ENCODE measurements around the gene ATAD1.

The ATAD1 gene

DNA sequence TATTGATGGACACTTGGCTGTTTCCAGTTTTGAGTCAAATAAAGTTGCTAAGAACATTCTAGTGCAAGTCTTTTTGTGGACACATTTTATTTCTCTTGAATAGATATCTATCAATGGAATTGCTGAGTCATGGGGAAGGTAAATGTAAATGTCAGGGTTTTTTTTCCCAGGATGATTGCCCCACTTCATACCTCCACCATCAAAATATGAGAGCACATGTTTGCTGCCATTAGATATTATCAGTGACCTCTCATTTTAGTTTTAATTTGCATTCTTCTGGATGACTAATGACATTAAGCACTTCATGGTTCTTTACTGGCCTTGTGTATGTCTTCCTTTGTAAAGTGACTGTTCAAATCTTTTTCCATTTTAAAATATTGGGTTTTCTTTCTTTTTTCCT lies 112.7 kb downstream of the ATAD1 start:
- no peaks in the 10 kb centered on the region for H3K27me3 ChIP-seq (replicated peaks; ENCODE audit: control insufficient read depth, insufficient read depth, low read length)
- H3K36me3 ChIP-seq (ENCODE audit: control insufficient read depth, insufficient read depth, low read length) = no peaks in the 10 kb centered on the region
- DNase-seq (ENCODE audit: extremely low read depth, insufficient read length) = no peak
- TF ChIP-seq, protein P1, sequence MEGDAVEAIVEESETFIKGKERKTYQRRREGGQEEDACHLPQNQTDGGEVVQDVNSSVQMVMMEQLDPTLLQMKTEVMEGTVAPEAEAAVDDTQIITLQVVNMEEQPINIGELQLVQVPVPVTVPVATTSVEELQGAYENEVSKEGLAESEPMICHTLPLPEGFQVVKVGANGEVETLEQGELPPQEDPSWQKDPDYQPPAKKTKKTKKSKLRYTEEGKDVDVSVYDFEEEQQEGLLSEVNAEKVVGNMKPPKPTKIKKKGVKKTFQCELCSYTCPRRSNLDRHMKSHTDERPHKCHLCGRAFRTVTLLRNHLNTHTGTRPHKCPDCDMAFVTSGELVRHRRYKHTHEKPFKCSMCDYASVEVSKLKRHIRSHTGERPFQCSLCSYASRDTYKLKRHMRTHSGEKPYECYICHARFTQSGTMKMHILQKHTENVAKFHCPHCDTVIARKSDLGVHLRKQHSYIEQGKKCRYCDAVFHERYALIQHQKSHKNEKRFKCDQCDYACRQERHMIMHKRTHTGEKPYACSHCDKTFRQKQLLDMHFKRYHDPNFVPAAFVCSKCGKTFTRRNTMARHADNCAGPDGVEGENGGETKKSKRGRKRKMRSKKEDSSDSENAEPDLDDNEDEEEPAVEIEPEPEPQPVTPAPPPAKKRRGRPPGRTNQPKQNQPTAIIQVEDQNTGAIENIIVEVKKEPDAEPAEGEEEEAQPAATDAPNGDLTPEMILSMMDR (IDR thresholded peaks at IDR 0.05; ENCODE audit: insufficient read depth, low read length, poor library complexity, severe bottlenecking) = no peak
- H3K4me3 ChIP-seq (replicated peaks; ENCODE audit: low read depth, low read length) = no peak overlapping the region

DNA sequence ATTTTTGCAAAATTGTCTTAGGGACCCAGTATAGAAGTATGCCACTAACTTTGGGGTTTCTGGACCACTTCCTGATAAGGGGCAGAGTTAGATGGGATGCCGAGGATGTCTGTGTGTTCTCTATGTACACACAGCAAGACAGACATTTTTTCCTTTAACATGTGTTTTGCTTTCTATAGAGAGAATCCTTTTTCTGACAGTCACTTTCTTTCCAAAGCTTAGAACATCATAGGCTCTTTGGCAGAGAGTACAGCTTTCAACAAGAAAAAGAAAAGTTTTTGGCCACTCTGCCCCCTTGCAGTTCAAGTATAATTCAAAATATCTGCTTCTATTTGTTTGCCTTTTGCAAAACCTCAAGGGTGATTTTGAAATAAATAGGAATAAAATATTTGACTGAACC lies 114.3 kb downstream of the ATAD1 start:
- Histone ChIP-seq H3K4me3 (replicated peaks; ENCODE audit: low read depth, low read length) (no peak overlapping the region), H3K27me3 (replicated peaks; ENCODE audit: control insufficient read depth, insufficient read depth, low read length) (no peaks in the 10 kb centered on the region), H3K36me3 (ENCODE audit: control insufficient read depth, insufficient read depth, low read length) (no peaks in the 10 kb centered on the region)
- no peak for DNase-seq (ENCODE audit: extremely low read depth, insufficient read length)
- TF ChIP-seq, protein P1 (IDR thresholded peaks at IDR 0.05; ENCODE audit: insufficient read depth, low read length, poor library complexity, severe bottlenecking) = no peak

DNA sequence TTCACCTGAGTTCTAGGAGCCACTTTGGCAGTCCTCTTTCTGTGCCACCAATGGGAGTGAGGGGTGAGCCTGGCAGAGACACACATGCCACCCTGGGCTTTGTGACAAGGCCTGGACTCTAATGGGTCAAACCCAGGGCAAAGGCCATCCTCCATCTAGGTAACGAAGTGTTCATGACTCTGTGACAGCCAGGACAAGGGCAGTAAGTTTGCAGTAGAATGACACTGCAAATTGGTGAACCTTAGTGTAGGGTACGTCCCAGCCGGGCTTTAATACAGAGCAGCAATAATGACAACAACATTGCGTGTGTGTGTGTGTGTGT lies 115.1 kb downstream of the ATAD1 start:
- no peak overlapping the region for H3K4me3 ChIP-seq (replicated peaks; ENCODE audit: low read depth, low read length)
- TF ChIP-seq, protein P1 (IDR thresholded peaks at IDR 0.05; ENCODE audit: insufficient read depth, low read length, poor library complexity, severe bottlenecking) = no peak
- H3K27me3 ChIP-seq (replicated peaks; ENCODE audit: control insufficient read depth, insufficient read depth, low read length) = no peaks in the 10 kb centered on the region
- DNase-seq (ENCODE audit: extremely low read depth, insufficient read length) = no peak
- H3K36me3 ChIP-seq (ENCODE audit: control insufficient read depth, insufficient read depth, low read length) = no peaks in the 10 kb centered on the region

DNA sequence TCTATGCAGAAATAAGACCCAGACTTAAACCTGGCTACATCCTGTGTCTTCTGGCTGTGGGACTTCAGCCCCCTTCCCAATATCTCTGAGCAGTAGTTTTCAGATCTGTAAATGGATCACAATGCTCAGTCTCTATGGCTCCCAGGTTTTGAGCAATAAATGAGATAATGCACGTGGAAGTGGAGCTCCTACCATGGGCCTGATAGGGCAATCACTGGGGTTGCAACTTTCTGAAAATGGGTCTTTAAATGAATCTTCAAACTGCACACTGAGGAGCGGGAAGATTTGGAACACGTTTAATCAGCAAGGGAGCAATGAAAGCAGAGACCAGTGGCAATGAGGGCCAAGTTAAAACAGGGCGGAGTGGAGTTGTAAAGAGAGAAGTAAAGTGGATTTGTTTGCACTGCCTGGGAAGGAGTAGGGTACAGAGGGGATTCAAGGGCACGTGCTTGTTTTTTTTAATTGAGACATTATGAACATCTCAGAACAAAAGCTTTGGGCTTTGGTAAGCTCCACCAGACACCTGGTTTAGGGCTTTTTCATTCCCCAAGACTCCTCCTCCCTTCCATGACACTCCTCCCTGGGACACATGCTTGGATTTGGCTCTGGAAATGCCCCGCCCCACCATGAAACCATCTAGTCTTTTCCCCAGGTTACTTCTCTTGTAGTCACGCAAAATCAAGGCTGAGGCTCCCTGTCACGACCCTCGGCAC lies 115.6 kb downstream of the ATAD1 start:
- H3K4me3 ChIP-seq (replicated peaks; ENCODE audit: low read depth, low read length) = no peak overlapping the region
- TF ChIP-seq, protein P1 (IDR thresholded peaks at IDR 0.05; ENCODE audit: insufficient read depth, low read length, poor library complexity, severe bottlenecking) = no peak
- H3K36me3 ChIP-seq (ENCODE audit: control insufficient read depth, insufficient read depth, low read length) = no peaks in the 10 kb centered on the region
- no peaks in the 10 kb centered on the region for H3K27me3 ChIP-seq (replicated peaks; ENCODE audit: control insufficient read depth, insufficient read depth, low read length)
- no peak for DNase-seq (ENCODE audit: extremely low read depth, insufficient read length)
